SK-N-SH (cell line): ENCODE data around the gene ENOX1.

Experiments
- CTCF ChIP-seq: fragments of 200-600 bp; sonication (generic); IDR thresholded peaks from 2 replicates; pipeline ENCODE4 v1.6.1; 2017; ENCODE audit warnings: antibody characterized with exemption, mild to moderate bottlenecking, moderate library complexity
- GABPA ChIP-seq: IDR thresholded peaks from 2 replicates; pipeline ENCODE4 v1.4.0; 2012; ENCODE audit warnings: low read depth, mild to moderate bottlenecking
- MAX ChIP-seq: IDR thresholded peaks from 2 replicates; pipeline ENCODE4 v1.4.0; 2012; ENCODE audit warnings: low read depth
- POLR2AphosphoS5 ChIP-seq: IDR thresholded peaks from 2 replicates; pipeline ENCODE4 v1.6.1; 2012; ENCODE audit warnings: low read depth, low read length
- RAD21 ChIP-seq: IDR thresholded peaks from 2 replicates; pipeline ENCODE4 v1.6.1; 2012; ENCODE audit warnings: mild to moderate bottlenecking, low read length
- RCOR1 ChIP-seq: fragments of 150-350 bp; IDR thresholded peaks from 2 replicates; pipeline ENCODE4 v1.6.1; 2017; ENCODE audit warnings: antibody characterized with exemption, low read length
- USF2 ChIP-seq: fragments of 150-350 bp; IDR thresholded peaks from 2 replicates; pipeline ENCODE4 v1.6.1; 2017; ENCODE audit warnings: antibody characterized with exemption, low read length, low read depth, borderline replicate concordance

- no peak for TF ChIP-seq POLR2AphosphoS5
- TF ChIP-seq USF2: no peak
- no peak for TF ChIP-seq RCOR1
- no peak for TF ChIP-seq CTCF
- TF ChIP-seq GABPA: no peak
- no peak for TF ChIP-seq MAX
- TF ChIP-seq RAD21: no peak
Observed at GRCh38 chr13:43200736-43201135, 586.0 kb downstream of the ENOX1 start.
